ENCODE results near the gene ZNF614. TPM values are rescaled to one million over a fixed set of nuclear protein-coding genes. Genes with fewer than 3 reads are reported as not detected.
A peak's percentile ranks its signal among the peaks of the same experiment; 100 is the strongest.
"Not testable (repeated sequence)": the region's sequence is repeated elsewhere in the genome, so short reads cannot be mapped to it uniquely, and the experiment has no call there.

ZNF614 gene
- total RNA-seq, 2 donors from 2014 or later = 6.8 to 9.4 TPM

GRCh38 chr19:52007451-52007805 is 20.8 kb downstream of the ZNF614 start:
- DNase-seq (no peak), ATAC-seq (peak in 1 of 2 donors; percentile 61)
- intact Hi-C loops (cut with DNase I) = no loop called here

GRCh38 chr19:51994048-51994644 is 34.0 kb downstream of the ZNF614 start:
- ATAC-seq (no peak), DNase-seq (no peak)
- intact Hi-C loops (cut with DNase I) = no loop called here

GRCh38 chr19:51993422-51993821 is 34.8 kb downstream of the ZNF614 start:
- DNase-seq (no peak), ATAC-seq (no peak)
- intact Hi-C loops (cut with DNase I) = no loop called here

- peak; percentile 94 for DNase-seq
Measured at GRCh38 chr19:51986309-51987291, 41.6 kb downstream of the ZNF614 start, which contains the start of gene ZNF350. Gene ZNF350, minus strand, starts transcription at chr19:51986840. Its CDS starts 12,480 bp downstream, at chr19:51974360.

GRCh38 chr19:51983361-51983760 is 44.8 kb downstream of the ZNF614 start:
- no peak for DNase-seq
- ATAC-seq = no peak
- intact Hi-C loops (cut with DNase I) = no loop called here

More at GRCh38 chr19:51986309-51987291, 41.6 kb downstream of the ZNF614 start, which contains the start of gene ZNF350:
- peak; percentile 100 for ATAC-seq
- intact Hi-C loops (cut with DNase I) = no loop called here

- ATAC-seq; intact Hi-C loops (cut with DNase I); DNase-seq: not testable (repeated sequence)
Measured at GRCh38 chr19:51980926-51981325, 47.3 kb downstream of the ZNF614 start.

- intact Hi-C loops (cut with DNase I) = no loop called here
- ATAC-seq = no peak
- DNase-seq = no peak
Measured at GRCh38 chr19:51980116-51980736, 48.0 kb downstream of the ZNF614 start.

GRCh38 chr19:51978882-51979281 is 49.3 kb downstream of the ZNF614 start:
- no peak for ATAC-seq
- DNase-seq = no peak
- intact Hi-C loops (cut with DNase I) = no loop called here

- ATAC-seq = no peak
- DNase-seq = no peak
- intact Hi-C loops (cut with DNase I) = no loop called here
Measured at GRCh38 chr19:51977346-51977745, 50.8 kb downstream of the ZNF614 start.

- intact Hi-C loops (cut with DNase I) = no loop called here
- ATAC-seq = no peak
- DNase-seq = no peak
Measured at GRCh38 chr19:51976852-51977251, 51.3 kb downstream of the ZNF614 start.

GRCh38 chr19:51975787-51976186 is 52.4 kb downstream of the ZNF614 start:
- ATAC-seq; DNase-seq; intact Hi-C loops (cut with DNase I): not testable (repeated sequence)

- ATAC-seq (no peak), DNase-seq (no peak)
Measured at GRCh38 chr19:51971624-51972023, 56.6 kb downstream of the ZNF614 start.

GRCh38 chr19:51970718-51971117 is 57.5 kb downstream of the ZNF614 start:
- intact Hi-C loops (cut with DNase I) = no loop called here
- DNase-seq (no peak), ATAC-seq (no peak)

More at GRCh38 chr19:51971624-51972023, 56.6 kb downstream of the ZNF614 start:
- intact Hi-C loops (cut with DNase I) = no loop called here

GRCh38 chr19:51965583-51965982 is 62.6 kb downstream of the ZNF614 start:
- intact Hi-C loops (cut with DNase I) = no loop called here
- no peak for ATAC-seq
- DNase-seq = no peak

Other genes starting within 250 kb of the ZNF614 start
- 10 to 100 TPM; 11.0 TPM for gene FPR3, start 233.2 kb downstream of the ZNF614 start, total RNA-seq
- gene ZNF577, start 140.4 kb downstream of the ZNF614 start, total RNA-seq = 1 to 10 TPM; 7.3 to 9.3 TPM
- gene ZNF649, start 123.4 kb downstream of the ZNF614 start, total RNA-seq = 10 to 100 TPM in 1 of 2 donors, 1 to 10 TPM in 1; 8.0 to 10.8 TPM
- gene ZNF613, start 100.9 kb downstream of the ZNF614 start, total RNA-seq = 1 to 10 TPM; 4.3 to 5.5 TPM
- gene ZNF350, start 41.5 kb downstream of the ZNF614 start, total RNA-seq = 1 to 10 TPM; 7.2 to 7.5 TPM
- gene ZNF615, start 20.2 kb downstream of the ZNF614 start, total RNA-seq = 10 to 100 TPM in 1 of 2 donors, 1 to 10 TPM in 1; 9.8 to 10.0 TPM
- gene ZNF432, start 20.5 kb upstream of the ZNF614 start, total RNA-seq = 10 to 100 TPM in 1 of 2 donors, 1 to 10 TPM in 1; 8.5 to 10.7 TPM
- 10 to 100 TPM; 10.4 to 12.1 TPM for gene ZNF841, start 67.4 kb upstream of the ZNF614 start, total RNA-seq
- 1 to 10 TPM; 5.4 to 7.8 TPM for gene ZNF616, start 111.6 kb upstream of the ZNF614 start, total RNA-seq
- 10 to 100 TPM in 1 of 2 donors, 1 to 10 TPM in 1; 8.9 to 10.5 TPM for gene ZNF836, start 143.2 kb upstream of the ZNF614 start, total RNA-seq
- 100 to 1,000 TPM; 276 to 389 TPM for gene PPP2R1A, start 161.7 kb upstream of the ZNF614 start, total RNA-seq
- gene ZNF766, start 241.2 kb upstream of the ZNF614 start, total RNA-seq = 10 to 100 TPM; 12.5 to 14.1 TPM